ENCODE results near the gene RNF180.
"Not testable (repeated sequence)": the region's sequence is repeated elsewhere in the genome, so short reads cannot be mapped to it uniquely, and the experiment has no call there.

The RNF180 gene

DNA sequence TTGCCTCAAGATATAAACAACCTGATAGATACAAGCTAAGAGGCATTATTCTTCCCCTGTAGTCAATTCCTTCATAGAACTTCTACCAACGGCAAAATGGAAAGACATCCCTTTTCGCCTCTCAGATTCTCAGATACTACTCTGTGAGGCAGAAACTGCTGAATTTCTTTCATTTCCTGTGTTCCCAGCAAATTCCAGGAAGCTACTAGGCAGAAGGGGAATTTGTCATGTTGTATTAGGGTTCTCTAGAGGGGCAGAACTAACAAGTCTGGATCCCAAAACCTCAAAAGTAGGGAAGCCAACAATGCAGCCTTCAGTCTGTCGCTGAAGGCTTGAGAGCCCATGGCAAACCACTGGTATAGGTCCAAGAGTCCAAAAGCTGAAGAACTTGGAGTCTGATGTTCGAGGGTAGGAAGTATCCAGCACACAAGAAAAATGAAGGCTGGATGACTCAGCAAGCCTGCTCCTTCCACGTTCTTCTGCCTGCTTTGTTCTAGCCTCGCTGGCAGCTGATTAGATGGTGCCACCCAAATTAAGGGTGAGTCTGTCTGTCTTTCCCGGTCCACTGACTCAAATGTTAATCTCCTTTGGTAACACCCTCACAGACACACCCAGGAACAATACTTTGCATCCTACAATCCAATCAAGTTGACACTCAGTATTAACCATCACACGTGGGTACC, 15.2 kb downstream of the RNF180 start:
- no peak for DNase-seq

DNA sequence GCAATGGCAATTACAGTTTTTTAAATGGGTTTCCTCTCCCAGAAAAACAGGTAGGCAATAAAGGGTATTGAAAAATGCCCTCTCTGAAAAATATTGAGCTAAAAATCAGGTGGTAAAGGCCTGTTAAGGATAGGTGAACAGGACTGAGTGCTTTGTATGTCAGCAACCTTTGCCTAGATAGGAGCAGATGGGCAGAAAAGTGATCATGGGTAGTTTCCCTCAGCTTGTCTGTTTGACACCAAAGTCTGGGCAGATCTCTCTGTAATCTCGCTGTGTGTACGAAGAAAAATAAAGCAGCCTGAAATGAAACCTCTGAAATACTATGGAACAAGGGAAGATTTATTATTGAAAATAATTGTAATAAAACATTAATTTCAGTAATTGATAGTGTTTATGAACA, 15.8 kb downstream of the RNF180 start:
- DNase-seq, result no peak

DNA sequence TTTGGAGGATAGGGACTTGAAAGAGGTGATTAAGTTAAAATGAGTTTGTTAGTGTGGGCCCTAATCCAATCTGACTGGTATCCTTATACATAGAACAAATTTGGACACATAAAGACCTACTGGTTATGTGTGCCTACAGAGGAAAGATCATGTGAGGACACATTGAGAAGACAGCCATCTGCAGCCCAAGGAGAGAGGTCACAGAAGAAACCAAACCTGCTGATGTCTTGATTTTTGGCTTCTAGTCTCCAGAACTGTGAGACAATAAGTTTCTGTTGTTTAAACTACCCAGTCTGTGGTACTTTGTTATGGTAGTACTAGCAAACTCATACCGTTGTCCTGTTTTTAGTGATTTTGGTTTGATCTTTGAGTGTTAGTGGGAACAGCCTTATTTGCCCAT, 18.3 kb downstream of the RNF180 start:
- no peak for DNase-seq

DNA sequence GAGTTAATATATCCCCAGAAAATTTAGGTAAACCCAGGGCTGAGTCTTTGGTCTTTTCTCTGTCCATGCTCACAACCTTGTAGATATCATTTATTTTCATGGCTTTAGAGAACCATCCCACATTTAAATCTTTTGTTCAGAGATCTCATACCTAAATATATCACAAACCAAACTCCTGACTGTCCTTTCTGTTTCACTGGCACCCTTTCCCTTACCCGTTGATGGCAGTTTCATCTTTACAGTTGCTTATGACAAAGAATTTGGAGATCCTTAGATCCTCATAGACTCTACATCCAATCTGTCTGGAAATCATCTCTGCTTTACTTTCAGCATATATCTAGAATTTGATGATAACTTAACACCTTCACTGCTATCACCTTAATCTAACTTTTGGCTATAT, 19.2 kb downstream of the RNF180 start:
- DNase-seq, result no peak

DNA sequence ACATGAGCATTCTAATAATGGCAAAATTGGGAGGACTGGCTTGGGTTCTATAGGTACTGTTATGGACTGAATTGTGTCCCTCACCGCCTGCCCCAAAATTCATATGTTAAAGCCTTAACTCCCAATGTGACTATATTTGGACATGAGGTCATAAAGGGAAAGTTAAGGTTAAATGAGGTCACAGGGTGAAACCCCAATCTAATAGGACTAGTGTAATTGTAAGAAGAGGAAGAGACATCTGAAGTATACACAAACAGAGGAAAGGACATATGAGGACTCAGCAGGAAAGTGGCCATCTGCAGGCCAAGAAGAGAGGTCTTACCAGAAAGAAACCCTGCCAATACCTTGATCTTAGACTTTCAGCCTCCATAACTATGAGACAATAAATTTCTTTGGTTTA, 23.1 kb downstream of the RNF180 start:
- DNase-seq, result no peak

DNA sequence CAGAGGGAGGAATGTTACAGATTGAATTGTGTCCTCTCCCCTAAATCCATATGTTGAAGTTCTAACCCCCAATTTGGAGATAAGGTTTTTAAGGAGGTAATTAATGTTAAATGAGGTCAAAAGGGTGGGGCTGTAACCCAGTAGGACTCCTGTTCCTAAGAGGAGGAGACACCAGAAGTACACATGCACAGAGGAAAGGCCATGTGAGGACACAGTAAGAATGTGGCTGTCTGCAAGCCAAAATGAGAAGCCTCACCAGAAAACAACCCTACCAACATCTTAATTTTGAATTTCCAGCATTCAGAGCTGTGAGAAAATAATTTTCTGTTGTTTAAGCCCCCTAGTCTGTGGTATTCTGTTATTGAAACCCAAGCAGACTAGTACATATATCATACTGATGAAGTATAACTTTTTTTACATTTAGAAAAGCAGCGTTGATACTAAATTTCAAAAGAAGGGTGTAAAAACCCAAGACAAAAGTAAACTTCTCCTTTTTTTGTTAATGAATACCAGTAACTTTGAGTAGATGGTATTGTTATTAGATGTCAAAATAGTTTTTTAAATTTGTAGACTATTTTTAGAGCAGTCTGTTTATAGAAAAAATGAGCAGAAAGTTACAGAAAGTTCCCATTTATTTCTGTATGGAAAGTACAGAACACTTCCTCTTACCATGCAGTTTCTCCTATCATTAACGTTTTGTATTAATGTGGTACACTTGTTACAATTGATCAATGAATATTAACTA, 25.1 kb downstream of the RNF180 start:
- no peak for DNase-seq

DNA sequence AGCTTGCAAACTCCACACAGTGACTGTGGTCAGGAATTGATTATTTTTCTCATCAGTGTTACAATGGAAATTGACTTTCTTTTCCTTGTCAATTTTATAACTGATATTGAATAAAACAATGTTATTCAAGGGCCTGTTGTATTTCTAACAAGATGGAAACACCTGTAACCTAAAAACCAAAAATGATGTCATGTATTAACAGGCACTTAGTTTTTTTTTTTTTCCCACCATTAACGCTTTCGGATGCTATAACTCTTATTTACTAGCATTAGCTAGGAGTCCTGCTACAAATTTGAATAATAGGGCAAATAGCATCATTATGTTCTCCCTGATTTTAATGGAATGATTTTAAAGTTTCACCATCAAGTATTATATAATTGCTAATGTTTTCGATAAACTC, 30.3 kb downstream of the RNF180 start:
- no peak for DNase-seq

DNA sequence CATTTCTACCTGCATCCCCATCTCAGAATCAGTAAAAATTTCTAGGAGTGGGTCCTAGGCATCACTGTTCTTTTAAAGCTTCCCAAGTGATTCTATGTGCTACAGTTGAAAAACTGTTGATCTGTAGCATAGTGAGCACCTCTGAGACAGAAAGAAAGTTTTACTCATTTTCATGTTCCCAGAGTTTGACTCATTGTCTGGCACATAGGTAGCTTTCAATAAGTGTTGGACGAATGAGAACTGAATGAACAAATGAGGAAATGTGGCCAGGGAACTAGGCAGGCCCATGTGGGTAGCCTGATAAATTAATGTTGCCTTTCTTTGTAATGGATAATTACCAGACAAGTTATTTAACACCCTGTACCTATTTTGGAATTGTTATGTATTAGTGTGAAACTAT, 33.8 kb downstream of the RNF180 start:
- DNase-seq, result no peak

DNA sequence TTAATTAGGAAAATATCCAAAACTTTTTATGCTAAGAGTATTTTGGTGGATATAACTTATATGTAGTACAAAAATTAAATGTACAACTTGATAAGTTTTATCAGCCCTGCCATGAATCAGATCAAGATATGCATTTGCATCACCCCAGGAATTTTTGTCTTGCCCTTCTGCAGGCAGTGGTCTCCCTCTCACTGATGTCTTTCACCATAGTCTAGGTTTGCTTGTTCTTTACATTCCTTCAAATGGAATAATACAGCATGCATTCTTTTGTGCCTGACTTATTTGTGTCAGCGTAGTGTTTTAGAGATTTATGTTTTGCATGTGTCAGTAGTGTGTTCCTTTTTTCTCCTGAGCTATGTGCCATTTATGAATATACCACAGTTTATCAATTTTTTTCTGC, 36.4 kb downstream of the RNF180 start:
- DNase-seq, result no peak

DNA sequence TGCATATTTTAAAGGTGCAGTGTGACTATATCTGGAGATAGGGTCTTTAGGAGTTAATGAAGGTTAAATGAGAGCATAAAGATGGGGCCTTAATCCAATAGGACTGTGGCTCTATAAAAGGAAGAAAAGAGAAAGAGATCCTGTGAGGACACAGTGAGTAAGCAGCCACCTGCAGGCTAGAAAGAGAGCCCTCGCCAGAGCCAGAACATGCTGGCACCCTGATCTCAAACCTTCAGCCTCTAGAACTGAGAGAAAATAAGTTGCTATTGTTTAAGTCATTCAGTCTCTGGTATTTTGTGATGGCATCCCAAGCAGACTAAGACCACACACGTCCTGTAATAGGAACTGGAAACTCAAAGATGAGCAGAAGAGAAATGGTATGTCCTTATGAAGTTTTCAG, 41.0 kb downstream of the RNF180 start:
- no peak for DNase-seq

DNA sequence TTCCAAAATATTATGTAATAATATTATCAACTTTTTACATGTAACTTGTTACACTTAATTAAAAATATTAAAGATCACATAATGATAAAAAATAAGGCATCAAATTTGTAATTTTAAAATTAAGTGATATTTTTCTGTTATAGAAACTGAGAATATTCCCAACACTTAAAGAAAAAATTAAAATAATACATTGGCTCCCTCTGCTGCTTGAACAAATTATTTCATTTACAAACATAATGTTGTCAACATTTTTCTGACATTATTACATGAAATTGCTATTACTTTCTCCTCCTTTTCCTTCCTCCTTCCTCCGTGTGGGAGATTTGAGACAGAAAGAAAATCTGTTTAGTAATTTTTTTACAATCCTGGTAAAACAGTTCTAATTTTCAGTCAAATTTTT, 42.3 kb downstream of the RNF180 start:
- no peak for DNase-seq

DNA sequence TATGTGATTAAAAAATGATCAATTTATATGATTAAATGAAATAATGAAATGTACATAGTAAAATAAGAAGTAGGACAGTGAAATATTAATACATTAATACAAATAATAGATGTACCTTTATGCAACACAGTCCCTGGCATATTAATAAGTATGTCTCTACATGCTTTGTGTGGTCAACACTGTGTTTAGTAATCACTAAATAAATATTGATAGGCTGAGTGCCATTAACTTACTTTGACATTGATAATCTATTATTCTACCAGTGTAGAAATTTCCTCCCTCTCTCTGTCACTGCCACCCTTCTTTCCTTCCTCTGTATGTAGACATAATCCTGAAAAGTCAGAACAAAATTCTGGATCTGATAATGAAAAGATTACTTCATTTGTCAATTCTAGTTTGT, 43.7 kb downstream of the RNF180 start:
- no peak for DNase-seq

DNA sequence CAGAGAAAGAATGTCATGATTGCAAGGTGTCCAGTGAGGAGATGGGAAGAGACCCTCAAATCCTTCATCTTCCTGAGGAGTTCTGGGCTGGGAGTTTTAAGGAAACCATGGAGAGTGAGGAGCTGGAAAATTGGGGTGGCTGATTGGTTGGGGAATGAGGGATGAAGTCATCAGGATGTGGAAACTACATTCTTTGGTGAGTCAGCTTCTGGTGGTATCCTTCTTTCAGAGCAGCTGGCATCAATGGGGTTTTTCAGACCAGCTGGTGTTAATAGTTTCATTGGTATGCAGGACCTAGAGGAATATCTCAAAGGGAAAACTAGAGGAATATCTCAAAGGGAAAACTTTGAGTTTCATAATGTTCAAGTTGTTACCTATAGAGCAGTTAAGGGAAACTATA, 45.2 kb downstream of the RNF180 start:
- no peak for DNase-seq

DNA sequence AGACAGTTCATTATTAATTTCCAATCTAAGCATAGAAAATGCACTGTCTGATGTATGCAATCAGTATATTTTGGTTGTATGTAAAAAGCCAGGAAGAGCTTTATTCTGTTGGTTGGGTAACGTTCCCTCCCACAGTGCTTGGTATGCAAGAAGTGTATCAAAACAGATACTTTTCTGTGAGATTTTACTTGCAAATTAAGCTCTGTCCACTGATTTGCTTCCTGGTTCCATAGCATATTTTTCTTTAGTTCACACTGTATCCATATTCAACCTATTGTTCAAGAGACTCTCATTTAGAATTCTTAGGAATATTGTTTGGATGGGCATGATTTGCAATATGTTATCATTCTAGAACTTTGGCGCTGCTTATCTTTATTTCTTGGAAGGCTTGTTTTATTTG, 47.4 kb downstream of the RNF180 start:
- no peak for DNase-seq

DNA sequence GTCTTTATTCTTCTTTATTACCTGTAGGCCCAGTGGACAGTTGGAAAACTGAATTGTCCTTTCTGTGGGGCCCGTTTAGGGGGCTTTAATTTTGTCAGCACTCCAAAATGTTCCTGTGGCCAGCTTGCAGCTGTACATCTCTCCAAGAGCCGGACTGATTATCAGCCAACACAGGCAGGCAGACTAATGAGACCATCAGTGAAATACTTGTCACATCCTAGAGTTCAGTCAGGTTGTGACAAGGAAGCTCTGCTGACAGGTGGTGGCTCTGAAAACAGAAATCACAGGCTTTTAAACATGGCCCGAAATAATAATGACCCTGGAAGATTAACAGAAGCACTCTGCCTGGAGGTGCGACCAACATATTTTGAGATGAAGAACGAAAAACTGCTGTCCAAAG, 47.9 kb downstream of the RNF180 start:
- no peak for DNase-seq

DNA sequence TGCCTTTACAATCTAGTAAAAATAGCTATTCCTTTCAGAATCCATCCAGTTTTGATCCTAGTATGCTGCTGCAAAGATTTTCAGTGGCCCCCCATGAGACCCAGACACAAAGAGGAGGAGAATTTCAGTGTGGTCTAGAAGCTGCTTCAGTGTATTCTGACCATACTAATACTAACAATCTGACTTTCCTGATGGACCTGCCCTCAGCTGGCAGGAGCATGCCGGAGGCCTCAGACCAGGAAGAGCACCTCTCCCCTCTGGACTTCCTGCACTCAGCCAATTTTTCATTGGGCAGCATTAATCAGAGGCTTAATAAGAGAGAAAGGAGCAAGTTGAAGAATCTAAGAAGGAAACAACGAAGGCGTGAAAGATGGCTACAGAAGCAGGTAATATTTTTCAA, 48.5 kb downstream of the RNF180 start:
- DNase-seq, result no peak

DNA sequence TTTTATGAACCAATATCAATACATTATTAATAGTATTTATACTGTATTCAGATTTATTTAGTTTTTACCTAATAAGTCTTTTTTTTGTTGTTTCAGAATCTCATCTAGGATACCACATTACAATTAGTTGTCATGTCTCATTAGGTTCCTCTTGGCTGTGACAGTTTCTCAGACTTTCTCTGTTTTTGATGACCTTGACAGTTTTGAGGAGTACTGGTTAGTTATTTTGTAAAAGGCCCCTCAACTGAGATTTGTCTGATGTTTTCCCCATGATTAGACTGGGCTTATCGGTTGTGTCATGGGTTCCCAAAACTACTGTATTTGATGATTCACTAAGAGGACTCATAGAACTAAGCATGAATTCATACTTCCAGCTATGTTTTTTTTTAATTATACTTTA, 56.3 kb downstream of the RNF180 start:
- no peak for DNase-seq

DNA sequence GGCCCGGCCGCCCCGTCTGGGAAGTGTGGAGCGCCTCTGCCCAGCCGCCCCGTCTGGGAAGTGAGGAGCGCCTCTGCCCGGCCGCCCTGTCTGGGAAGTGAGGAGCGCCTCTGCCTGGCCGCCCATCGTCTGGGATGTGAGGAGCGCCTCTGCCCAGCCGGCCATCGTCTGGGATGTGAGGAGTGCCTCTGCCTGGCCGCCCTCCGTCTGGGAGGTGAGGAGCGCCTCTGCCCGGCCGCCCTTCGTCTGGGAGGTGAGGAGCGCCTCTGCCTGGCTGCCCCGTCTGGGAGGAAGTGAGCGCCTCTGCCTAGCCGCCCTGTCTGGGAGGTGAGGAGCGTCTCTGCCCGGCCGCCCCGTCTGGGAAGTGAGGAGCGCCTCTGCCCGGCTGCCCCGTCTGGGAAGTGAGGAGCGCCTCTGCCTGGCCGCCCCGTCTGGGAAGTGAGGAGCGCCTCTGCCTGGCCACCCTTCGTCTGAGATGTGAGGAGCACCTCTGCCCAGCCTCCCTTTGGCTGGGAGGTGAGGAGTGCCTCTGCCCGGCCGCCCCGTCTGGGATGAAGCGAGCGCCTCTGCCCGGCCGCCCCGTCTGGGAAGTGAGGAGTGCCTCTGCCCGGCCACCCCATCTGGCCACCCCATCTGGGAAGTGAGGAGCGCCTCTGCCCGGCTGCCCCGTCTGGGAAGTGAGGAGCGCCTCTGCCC, 59.8 kb downstream of the RNF180 start:
- DNase-seq, result not testable (repeated sequence)

DNA sequence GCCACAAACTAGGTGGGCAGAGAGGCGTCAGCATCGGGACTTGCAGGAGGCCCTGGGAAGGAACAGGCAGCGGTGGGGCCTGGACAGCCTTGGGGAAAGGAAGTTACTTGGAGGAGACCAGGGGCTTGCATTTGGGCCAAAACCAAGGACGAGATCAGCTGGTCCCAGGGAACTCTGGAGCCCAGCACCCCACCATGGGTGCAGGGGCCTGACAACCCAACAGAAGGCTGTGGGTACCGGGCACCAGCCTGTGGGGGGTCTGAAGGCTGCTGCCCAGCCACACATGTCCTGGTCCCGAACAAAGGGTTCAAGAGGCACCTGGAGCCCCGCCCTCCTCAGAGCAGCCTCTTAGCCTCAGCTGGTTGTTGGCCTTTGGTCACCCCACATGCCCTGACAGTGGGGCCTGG, 61.5 kb downstream of the RNF180 start:
- not testable (repeated sequence) for DNase-seq

DNA sequence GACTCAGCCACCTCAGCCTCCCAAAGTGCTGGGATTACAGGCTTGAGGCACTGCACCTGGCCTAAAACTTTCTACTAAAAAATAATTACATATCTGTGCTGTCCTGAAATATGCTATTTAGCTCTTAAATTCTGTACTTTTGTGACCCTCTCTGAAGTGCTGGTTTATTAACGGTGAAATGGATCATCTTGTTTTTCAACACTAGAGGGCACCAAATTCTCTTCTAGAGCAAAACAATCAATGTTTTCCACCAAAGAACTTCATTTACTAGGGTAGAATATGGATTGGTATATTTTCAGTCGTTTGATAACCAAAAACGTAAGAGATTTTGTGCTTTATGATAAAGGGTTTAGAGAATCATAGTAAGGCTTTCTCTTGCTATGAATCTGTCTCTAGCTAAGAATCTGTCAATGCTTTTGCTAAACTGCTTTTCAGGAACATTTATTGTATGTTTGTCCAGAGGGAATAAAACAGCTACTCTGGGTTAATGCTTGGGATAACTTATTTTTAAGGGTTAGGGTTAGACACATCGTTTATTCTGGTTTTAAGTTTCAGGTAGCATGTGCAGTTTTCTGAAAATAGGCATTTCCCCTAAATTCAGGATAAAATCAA, 63.6 kb downstream of the RNF180 start:
- no peak for DNase-seq

DNA sequence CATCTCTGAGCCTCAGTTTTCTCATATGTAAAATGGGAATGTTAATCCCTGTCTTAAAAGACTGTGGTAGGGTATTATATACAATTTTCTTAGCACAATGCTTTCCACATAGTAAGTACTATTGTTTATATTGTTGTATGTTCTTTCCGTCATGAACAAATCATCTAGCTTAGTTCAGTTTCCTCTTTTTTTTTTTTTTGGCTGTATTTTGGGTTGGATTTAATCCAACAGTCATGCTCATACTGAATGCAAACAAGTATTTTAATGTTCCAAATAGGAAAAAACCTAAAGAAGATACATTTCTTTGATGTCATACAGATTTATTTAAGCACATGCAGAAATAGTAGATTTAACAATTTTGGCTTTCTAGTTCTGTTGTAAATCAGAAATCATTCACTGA, 95.1 kb downstream of the RNF180 start:
- no peak for DNase-seq

DNA sequence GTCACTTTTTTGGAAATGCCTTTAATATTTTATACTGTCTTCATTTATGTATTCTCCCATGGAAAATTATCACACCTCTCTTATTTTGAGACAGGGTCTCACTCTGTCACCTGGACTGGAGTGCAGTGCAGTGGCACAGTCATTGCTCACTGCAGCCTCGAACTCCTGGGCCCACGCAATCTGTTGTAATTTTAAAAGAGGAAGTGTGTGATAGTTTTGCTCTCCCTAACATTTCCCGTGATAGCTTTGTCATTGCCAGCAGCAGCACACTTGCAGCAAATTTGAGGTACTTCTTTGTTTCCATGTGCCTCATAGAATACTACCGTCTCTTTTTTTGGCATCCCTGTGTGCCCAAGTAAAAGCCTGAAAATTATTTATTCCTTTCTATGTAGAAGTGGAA, 103.5 kb downstream of the RNF180 start:
- DNase-seq, result no peak

DNA sequence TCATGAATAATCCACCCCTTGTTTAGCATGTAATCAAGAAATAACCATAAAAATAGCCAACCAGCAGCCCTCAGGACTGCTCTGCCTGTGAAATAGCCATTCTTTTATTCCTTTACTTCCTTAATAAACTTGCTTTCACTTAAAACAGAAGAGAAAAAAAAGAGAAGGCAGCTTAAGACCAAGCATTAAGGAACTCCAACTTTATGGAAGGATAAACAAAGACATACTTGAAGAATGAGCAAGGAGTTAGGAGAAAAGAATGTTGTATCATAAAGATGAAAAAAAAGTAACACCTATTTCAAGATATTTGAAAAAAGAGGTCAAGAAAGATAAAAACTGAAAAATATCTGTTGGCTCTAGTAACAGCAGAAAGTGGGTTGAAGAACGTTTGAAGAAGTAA, 107.6 kb downstream of the RNF180 start:
- no peak for DNase-seq

Measured in stimulated activated CD4-positive, alpha-beta T cell treated with anti-CD3 and anti-CD28 coated beads, Interleukin-2, amount 100 ng/mL, for 48 hours (primary cell).